Uterus (tissue), 4 donors: ENCODE data around the gene SLC2A10. TPM values are rescaled to one million over a fixed set of nuclear protein-coding genes. Genes with fewer than 3 reads are reported as not detected.
A peak's percentile ranks its signal among the peaks of the same experiment; 100 is the strongest.

Experiments
- DNase-seq, 2 donors: peaks; one replicate each; pipeline ENCODE4 v3.0.0-alpha.2; 2019 to 2020
- H3K27ac ChIP-seq, 2 donors: fragments of 200-600 bp; sonication (generic); 1 replicate in 1 of 2; 2 replicates in 1 of 2; pipeline ENCODE4 v1.5.1; 2016 to 2018
- H3K27me3 ChIP-seq, 2 donors: fragments of 200-600 bp; sonication (generic); one replicate each; pipeline ENCODE4 v1.5.1; 2018 to 2019; ENCODE audit warnings: control low read depth in 1 of 2
- H3K36me3 ChIP-seq, 2 donors: fragments of 200-600 bp; sonication (generic); one replicate each; pipeline ENCODE4 v1.5.1; 2019; ENCODE audit warnings: control low read depth in 1 of 2
- H3K4me1 ChIP-seq, 2 donors: fragments of 200-600 bp; sonication (generic); one replicate each; pipeline ENCODE4 v1.5.1; 2018 to 2019; ENCODE audit warnings: control low read depth in 1 of 2
- H3K4me3 ChIP-seq, 2 donors: fragments of 200-600 bp; sonication (generic); 1 replicate in 1 of 2; 2 replicates in 1 of 2; pipeline ENCODE4 v1.5.1; 2018 to 2019; ENCODE audit warnings: mild to moderate bottlenecking in 1 of 2
- H3K9me3 ChIP-seq, 2 donors: fragments of 200-600 bp; sonication (generic); one replicate each; pipeline ENCODE4 v1.5.1; 2019; ENCODE audit warnings: control low read depth in 1 of 2
- CTCF ChIP-seq, 4 experiments: fragments of 200-600 bp in 2 of 4; fragments of 450-650 bp in 2 of 4; sonication (generic) in 2 of 4; IDR thresholded peaks; one replicate each; pipeline ENCODE4 v1.5.1; 2016 to 2019; ENCODE audit warnings: antibody characterized with exemption in 4 of 4, mild to moderate bottlenecking in 2 of 4, moderate library complexity in 1 of 4
- POLR2A ChIP-seq, 2 donors: fragments of 450-650 bp; IDR thresholded peaks; one replicate each; pipeline ENCODE4 v1.6.1; 2016; ENCODE audit warnings: antibody characterized with exemption in 2 of 2, mild to moderate bottlenecking in 1 of 2, moderate library complexity in 1 of 2
- intact Hi-C: fragments of 100-400 bp; cut with DNase I; formaldehyde crosslinking; loops from one replicate; pipeline ENCODE4 v1.15.1; 2023; ENCODE audit warnings: low total_unique reads
- total RNA-seq, 4 donors: library from RNA; depleted of rRNA in 3 of 4; stranded (reverse); fragments of >200 nt in 3 of 4; gene quantifications; one replicate each; pipeline versions ENCODE4 v1.1.0 to v1.2.4, GENCODE V29; 2014 to 2023
- donor health status: DM: yes; HTN: yes; CAD: no.

Gene SLC2A10
- total RNA-seq, 4 donors from 2014 or later: 1.3 to 32.3 (median 12.6) TPM

DNA sequence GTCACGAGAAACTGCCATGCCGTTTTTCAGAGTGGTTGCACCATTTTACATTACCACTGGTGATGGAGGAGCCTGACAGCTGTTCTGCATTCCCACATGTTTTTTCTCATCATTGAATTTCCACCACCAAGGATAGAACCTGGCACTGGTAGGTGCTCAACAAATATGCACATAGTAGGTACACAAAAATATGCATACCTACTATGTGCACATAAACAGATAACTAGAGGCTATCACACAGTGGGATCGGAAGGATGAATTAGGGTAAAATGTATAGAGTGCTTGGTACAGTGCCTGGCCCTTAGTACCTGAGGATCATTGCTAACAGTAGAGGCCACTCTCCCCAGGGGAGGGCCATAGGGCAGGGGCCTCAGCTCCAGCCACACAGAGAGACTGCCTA is 47.0 kb downstream of the SLC2A10 start:
- Histone ChIP-seq H3K4me1 (no peaks in the 10 kb centered on the region), H3K27ac (no peak overlapping the region), H3K4me3 (no peak overlapping the region), H3K9me3 (no peaks in the 10 kb centered on the region), H3K27me3 (no peaks in the 10 kb centered on the region), H3K36me3 (no peaks in the 10 kb centered on the region)
- no peak for TF ChIP-seq POLR2A (IDR thresholded peaks at IDR 0.05)
- intact Hi-C loops: no loop called here
- no peak for DNase-seq

DNA sequence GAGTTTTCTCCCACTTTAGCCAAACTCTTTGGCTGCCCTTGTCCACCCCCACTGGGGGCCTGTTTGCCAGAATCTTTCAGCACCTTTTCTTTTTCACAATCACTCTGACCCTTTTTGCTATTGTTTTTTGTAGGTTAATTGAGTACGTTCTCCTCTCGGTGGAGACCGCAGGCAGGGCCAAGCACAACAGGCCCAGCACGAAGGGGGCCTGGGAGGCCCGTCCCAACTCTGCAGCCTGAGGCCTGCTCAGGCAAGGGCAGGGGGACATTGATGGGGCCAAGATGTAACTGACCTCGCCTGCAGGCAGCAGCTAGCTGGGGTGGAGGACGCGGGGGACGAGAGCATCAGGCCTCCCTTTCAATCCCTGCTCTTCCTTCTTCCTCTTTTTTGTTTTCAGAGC is 47.7 kb downstream of the SLC2A10 start:
- Histone ChIP-seq H3K27ac (no peak overlapping the region), H3K9me3 (no peaks in the 10 kb centered on the region), H3K27me3 (no peaks in the 10 kb centered on the region), H3K4me1 (no peaks in the 10 kb centered on the region), H3K4me3 (no peak overlapping the region), H3K36me3 (no peaks in the 10 kb centered on the region)
- TF ChIP-seq POLR2A (IDR thresholded peaks at IDR 0.05) (no peak), CTCF (IDR thresholded peaks at IDR 0.05) (no peak)
- intact Hi-C loops: no loop called here
- DNase-seq: no peak

DNA sequence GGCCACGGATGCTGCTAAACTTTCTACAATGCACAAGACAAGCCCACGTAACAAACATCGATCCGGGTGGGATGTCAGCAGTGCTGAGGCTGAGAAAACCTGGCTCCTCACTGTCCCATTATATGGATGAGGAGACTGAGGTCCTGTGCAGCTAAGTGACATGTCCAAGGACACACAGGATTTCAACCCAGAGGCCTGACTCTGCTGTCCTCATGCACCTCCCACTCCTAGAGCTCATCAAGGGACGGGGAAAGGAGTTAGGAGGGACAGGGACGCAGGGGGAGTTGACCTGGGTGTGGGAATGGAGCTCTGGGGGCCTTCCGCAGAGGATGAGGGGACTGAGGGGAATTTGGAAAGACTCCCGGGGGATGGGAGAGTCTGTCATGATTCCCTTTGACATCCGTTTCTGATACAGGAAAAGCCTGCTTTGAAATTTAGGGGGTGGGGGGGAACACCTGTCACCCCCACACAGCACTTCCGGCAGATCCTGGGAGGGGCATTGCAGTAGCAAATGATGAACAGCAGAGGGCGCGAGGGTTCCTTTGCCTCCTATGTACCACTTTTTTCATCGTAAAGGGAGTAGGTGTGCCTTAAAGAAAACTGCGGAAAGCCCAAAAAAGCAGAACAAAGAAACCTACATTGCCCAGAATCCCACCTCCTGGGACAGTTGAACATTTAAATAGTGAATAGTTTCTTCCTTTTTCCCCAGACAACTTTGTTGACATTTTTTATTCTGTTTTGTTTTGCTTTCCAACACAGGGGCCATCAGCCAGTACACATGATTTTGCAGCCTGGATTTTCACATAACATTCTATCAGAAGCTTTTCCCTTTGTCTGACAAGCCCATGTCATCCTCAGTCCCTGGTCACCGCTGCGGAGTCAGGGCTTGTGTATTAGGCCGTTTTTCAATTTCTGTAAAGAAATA is 48.6 kb downstream of the SLC2A10 start:
- Histone ChIP-seq H3K9me3 (no peaks in the 10 kb centered on the region), H3K4me1 (no peaks in the 10 kb centered on the region), H3K4me3 (no peak overlapping the region), H3K36me3 (no peaks in the 10 kb centered on the region), H3K27me3 (no peaks in the 10 kb centered on the region), H3K27ac (no peak overlapping the region)
- no peak for TF ChIP-seq POLR2A (IDR thresholded peaks at IDR 0.05)
- peak; percentile 71 to 84 (median 82) for TF ChIP-seq CTCF (IDR thresholded peaks at IDR 0.05)
- intact Hi-C loops: no loop called here
- peak; percentile 34 to 55 for DNase-seq

GRCh38 chr20:46758929-46759669 is 49.6 kb downstream of the SLC2A10 start:
- Histone ChIP-seq H3K9me3 (no peaks in the 10 kb centered on the region), H3K27ac (no peak overlapping the region), H3K4me1 (no peaks in the 10 kb centered on the region), H3K27me3 (no peaks in the 10 kb centered on the region), H3K36me3 (no peaks in the 10 kb centered on the region), H3K4me3 (no peak overlapping the region)
- TF ChIP-seq POLR2A (IDR thresholded peaks at IDR 0.05): no peak
- TF ChIP-seq CTCF (IDR thresholded peaks at IDR 0.05): no peak
- intact Hi-C loops: no loop called here
- DNase-seq: no peak

DNA sequence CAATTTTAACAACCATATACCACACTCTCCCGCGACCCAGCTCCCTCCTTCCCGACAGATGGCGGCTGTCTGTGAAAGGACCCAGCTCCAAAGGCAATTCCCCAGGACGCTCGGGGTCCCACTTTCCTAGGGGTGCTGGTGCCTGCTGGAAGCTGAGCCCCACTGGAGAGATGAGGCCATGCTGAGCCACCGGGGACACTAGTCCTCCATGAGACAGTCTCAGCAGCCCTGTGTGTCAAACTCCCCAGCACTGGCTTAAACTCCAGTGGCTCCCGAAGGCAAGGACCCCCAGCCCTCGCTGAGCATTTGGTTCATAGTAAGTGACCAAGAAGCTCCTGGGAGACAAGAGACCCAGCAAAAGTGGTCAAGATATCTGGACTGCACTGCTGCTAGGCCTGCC is 52.1 kb downstream of the SLC2A10 start:
- intact Hi-C loops: no loop called here
- H3K27me3 ChIP-seq: no peaks in the 10 kb centered on the region
- H3K9me3 ChIP-seq: no peaks in the 10 kb centered on the region
- no peak overlapping the region for H3K4me3 ChIP-seq
- H3K4me1 ChIP-seq: no peaks in the 10 kb centered on the region
- no peak overlapping the region for H3K27ac ChIP-seq
- no peak for TF ChIP-seq CTCF (IDR thresholded peaks at IDR 0.05)
- no peak for TF ChIP-seq POLR2A (IDR thresholded peaks at IDR 0.05)
- DNase-seq: no peak
- no peaks in the 10 kb centered on the region for H3K36me3 ChIP-seq
